Stimulated activated CD8-positive, alpha-beta memory T cell treated with anti-CD3 and anti-CD28 coated beads, Interleukin-15, amount 100 ng/mL, for 48 hours (primary cell): ENCODE data around the gene MCAM.

Source experiments
- DNase-seq, 2 donors: peaks; one replicate each; pipeline ENCODE4 v3.0.0-alpha.2; 2020; ENCODE audit warnings: low read depth in 2 of 2

MCAM gene, protein sequence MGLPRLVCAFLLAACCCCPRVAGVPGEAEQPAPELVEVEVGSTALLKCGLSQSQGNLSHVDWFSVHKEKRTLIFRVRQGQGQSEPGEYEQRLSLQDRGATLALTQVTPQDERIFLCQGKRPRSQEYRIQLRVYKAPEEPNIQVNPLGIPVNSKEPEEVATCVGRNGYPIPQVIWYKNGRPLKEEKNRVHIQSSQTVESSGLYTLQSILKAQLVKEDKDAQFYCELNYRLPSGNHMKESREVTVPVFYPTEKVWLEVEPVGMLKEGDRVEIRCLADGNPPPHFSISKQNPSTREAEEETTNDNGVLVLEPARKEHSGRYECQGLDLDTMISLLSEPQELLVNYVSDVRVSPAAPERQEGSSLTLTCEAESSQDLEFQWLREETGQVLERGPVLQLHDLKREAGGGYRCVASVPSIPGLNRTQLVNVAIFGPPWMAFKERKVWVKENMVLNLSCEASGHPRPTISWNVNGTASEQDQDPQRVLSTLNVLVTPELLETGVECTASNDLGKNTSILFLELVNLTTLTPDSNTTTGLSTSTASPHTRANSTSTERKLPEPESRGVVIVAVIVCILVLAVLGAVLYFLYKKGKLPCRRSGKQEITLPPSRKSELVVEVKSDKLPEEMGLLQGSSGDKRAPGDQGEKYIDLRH

DNA sequence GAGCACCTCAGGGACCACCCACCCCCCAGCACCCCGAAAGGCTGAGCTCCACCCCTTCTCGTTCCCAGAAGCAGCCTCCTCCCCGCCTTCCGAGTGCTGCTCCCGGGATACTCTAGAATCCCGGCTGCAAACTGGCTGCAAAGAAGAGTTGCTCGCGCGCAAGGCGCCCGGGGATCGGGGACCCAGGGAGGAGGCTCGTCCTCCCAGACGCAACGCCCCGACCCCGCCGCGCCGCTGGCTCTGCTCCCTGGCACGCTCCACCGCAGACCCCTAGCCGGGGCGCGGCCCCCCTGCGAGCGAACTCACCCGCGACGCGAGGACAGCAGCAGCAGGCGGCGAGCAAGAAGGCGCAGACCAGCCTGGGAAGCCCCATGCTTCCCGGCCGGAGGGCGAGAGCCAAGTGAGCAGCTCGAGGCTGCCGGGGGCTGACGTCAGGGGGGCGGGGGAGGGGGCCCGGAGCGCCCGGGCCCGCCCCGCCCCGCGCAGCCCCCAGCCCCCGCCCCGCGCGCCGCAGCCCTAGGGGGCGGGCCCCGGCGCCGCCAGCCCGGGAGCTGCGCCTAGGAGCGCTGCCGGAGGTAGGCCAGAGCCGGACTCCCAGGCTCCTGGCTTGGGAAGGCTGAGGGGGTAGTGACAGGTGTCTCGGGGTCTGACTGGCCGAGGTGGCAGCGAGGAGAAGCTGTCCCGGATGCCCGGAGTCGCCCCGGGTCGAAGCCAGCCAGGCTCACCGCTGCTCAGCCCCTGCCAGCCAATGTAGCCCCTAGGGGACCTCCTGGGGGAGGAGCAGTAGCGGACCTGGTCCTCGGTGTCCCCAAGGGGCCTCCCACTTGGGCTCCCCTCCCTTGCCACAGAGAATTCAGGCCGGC, at the start of gene MCAM:
MCAM (minus strand) TSS at position 402 of the 863 bp plus-strand sequence; CDS start at position 373, 29 bp downstream.
- DNase-seq: no peak

DNA sequence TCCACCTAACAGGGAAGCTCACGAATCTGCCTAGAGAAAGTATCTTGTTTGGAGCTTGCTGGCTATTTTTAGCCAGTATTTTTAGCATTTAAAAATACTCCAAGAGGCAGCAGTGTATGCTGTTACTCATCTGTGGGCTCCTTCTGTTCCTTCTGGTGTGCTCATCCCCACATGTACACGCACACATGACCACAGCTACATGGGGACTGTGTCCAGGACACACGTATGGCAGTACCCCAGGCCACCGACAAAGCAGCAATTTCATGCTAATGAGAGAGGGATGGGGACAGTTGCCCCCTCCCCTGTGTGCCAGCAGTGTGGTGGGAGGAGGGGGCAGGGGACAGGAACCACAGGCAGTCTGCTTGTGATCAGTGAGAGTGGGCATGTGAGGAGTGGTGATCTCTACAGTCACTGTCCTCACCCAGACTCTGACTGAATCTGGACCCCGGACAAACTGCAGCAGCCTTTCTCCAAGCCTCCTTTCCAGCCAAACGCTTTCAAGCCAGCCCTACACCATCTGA, 48.2 kb upstream of the MCAM start:
- no peak for DNase-seq

DNA sequence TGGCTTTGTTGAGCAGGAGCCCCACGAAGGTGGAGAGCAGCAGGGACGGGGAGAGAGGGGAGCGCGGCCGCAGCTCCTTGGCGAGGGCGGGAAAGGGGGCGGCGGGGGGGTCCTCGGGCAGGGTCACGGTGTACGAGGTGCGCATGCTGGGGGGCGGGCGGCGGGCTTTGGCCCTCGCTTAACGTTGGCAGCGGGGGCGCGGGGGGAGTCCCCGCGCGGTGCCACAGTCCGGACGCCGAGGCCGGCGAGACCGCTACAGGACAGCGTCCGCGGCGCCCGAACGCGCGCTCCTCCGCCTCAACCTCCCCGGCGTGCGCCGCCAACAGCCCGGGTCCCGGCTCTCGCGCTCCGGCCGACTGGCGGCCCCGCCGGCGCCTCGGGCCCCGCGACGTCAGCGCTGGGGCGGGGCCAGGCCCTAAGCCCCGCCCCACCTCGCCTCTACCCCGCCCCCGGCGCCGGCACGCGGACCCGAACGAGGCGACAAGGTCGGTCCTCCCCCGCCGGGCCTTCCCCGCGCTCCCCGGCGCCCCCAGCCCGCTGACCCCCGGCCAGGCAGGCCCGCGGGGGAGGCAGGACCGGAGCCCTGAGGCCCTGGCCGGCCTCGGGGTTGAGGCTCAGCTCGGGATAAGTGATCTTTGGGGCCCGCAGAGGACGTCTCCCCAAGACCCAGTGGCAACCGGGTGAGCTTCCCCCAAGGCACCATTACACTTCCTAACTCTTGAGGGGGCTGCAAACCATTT, 47.1 kb upstream of the MCAM start:
- DNase-seq: peak; percentile 34 to 39

DNA sequence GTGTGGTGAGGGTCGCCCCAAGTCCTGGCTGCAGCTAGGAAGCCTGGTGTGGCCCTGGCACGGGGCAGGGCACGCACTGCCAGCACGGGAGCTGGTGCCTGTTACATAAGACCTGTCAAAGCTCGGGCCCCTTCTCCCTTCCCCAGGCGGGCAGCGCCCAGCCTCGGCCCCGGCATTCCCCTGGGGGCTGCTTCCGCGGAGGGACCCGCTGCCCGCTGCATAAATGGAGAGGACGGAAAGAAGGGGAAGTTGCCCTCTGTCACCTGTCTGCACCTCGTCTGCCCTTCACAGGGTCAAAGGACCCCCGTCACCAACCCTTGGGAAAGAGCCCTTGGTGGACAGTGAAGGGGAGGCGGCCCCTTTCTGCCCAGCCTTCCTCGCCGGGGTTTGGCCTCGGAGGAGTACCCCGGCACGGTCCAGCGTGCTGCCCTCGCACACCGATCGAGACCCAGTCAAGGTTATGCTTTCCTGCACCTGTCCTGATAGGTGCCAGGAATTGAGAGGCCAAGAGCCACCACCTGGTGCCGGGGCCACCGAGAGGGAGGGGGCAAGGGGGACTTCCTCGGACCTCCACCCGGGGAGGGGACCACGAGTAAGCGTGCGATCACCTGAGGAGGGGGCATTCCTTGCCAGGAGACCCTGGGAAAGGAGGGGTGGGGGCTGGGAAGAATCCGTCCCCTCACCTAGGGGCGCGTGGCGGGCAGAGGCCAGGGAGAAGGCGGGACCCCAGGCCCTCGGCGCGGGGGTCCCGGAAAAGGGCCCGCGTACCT, 46.3 kb upstream of the MCAM start:
- DNase-seq: no peak

DNA sequence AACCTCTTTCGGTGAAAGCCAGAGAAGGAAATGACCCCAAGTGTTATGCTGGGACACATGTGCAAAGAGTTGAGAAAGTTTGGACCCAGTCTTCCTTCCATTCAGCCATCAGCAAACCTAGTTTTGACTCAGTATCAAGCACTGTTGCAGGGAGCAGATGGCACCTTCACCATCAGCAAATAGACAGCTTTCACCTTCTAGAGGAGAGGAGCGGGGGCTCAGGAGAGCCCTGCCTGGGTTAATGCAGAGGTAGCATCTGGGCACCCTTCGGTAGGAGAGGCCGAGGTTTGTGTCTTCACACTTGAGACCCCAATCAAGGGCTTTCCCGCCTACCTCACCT, 45.8 kb upstream of the MCAM start:
- DNase-seq: no peak

DNA sequence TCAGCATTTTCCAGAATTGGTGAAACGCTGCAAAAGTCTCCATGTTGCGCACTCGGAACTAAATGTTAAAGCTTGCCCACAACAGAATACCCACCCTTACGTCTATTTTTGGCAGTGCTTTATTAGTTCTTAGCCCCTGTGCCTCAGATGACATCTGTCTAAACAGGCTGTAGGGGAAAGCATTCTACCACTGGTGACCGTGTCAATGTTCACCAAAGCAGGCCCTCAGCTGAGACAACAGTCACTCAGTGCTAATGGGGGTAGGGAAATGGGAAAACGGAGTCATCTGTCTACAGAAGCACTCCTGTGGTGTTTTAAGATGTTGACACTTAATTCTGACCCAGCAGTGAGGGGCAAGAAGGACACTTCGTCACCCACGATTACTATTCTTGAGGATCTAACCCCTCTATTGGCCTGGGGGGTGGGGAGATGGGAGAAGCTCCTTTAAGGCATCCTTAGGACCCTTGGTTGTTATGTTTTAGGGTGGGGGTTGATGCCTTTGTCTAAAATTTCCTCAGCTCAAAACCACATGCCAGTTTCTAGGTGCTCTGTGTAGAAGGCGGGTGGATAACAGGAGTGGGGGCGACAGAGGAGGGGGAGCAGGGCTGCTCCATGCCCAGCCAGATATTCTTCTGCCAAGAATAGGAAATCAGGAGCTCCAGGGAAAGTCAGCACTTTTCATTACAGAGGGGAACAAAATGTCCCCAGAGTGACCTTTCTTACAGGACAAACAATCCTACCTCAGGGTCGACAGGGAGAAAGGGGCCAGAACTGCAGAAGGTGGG, 45.2 kb upstream of the MCAM start:
- DNase-seq: no peak

DNA sequence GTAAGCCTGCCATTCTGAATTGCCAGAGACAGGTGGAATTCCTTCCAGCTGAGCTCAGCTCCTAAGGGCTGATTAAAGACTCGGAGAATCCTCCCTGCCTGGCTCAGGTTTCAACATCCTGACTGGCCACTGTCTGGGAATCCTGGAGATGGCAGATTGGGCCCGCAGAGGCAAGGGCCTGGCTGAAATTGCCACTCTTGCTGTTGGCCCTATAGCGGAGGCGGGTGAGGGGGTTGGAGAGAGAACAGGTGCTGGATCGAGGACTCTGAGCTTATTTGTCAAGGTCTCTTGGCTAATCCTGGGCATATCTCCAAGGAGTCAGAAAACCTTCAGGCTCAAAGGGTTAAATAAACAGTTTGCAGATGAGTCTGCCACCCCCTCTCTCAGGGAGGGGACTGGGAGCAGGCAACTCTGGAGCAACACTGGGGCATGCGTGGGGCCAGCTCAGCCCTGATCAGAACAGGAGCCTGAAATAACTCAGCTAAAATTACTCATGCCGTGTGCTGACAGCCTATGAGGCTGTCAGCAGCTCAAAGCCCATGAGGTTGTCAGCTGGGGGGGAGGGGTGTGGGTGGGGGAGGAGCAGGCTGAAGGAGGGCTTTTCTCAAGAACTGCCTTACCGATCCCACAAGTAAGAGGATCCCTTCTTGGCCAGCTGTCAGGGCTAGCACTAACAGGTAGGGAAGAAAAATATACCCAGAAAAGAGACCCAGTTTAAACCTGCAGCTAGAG, 44.3 kb upstream of the MCAM start:
- peak in 1 of 2 donors; percentile 70 for DNase-seq

DNA sequence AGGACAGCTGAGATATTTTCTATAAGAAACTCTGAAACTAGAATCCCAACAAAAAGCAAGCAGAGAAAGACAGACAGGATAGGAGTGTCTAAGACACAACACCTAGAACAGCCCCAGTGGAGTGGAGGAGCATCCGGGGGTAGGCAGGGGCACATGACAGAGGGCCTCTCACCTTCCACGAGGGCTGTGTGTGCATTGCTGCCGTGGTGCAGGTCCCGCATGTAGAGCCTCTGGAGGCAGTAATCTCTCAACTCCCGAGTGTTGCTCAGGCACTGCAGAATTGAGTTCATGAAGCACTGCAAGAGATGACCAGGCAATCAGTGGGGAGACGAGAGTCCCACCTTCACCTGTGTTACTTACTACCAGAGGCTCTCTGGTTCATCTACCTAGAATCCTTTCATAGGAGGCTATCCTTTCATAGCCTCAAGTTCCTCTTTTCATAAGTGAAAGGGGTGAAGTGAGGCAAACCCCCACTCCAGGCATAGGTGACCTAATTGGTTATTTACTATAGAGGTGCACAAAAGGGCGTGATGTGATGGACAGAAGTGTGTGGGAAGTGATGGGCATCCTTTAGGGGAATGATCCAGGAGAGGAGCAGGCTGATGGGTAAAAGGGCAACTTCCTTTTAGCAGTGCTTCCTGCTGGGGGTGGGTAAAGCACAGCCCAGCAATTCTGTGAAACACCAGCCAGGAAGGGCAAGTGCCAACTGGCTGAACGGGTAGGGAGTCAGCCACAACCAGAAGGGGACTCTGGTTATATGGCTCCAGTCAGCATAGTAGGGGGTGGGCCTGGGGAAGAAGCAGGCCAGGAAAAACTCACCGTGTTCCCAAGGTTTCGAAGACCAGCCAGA, 42.7 kb upstream of the MCAM start:
- DNase-seq: no peak

DNA sequence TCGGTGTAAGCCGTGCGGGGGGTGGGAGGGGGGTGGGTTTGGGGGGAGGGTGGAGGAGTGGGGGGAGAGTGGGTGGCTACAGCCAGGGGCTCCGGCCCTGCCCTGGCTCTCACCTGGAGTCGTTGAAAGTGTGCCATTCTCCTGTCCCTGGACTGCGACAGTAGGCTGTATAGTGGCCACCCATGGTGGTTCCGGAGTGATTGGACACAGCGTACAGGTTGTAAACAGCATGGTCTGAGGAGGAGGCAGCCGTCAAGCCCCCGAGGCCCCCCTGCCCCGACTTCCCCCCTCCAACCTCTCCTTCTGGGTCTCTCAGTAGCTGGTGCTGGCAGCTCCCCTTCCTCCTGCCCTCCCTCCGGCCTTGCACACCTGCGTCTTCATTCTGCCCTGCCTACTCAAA, 40.1 kb upstream of the MCAM start:
- no peak for DNase-seq

DNA sequence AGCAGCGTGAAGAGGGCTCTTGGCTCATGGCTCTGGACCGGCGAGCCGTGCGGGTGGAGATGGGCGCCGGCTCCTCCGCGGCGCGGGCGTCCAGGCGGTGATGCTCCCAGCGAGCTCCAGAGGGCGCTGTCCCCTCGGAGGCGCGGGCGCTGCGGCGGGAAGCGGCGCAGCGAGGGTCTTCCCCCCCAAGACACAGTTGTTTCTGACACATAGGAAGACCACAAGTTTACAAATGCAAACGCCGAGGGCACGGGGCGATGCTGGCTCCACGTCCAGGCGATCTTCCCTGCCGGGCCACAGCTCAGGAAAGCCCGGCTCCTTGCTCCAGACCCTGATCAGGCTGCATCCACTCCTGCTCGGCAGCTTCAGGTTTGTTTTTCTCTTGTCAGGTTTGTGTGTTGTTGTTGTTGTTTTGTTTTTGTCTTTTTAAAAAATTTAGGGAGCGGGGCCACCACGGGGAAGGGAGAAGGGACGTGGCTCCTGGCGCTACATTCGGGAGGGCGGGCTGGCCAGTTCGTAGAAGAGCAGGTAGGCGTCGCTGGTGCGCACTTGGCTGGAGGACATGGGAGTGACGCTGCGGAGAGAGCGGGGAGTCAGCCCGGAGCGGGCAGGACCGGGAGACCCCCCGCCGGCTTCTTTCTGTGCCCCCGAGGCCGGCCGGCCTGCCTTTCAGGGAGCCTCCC, 39.6 kb upstream of the MCAM start:
- peak; percentile 38 to 56 for DNase-seq

DNA sequence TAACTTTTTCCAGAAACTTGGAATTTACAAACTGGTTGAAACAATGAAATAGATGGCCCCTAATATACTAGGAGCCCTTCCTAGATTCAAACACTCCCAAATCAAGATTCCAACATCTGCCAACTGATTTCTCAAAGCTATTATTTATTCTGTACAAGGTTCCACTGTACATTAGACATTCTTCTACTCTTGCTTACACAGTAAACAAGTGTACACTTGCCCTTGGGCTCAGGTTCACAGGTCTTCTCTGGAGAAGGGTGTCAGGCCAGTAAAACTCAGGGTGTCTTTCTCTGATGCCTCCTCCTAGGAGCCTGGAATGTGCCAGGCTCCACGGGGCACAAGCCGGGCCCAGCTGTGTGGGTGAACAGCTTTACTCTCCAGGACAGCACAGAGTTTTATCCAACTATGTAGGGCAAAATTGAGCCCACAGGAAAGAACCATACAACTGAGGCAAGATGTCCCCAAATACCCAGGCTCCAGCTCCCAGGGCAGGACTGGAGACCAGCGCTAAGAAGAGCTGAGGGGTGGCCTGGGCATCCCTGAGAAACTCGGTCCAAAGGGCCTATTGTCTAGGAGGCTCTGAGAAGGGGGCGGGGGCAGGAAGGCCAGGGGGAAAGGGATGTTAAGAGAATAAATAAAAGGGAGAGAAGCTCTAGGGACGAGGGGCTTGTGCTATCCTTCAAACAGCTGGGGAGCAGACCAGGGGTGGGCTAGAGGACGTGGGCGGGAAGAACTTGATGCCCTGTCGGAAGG, 38.3 kb upstream of the MCAM start:
- no peak for DNase-seq

DNA sequence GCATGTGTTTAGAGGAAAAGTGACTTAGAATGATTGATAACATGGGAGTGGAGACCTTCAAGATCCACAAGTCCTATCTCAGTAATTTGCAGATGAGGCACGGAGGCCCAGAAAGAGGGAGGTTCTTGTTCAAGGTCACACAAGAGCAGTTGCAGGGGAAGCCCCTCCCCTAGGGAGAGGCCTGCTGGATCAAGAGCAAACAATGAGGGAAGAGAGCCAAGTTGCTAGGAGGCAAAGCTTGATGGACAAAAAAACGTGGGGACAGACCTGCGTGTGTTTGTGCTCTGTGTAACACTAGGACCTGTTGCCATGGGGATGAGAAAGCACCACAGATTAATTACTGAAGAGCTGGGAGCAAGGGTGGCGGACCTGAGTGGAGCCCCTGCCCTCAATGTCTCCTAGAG, 35.9 kb upstream of the MCAM start:
- DNase-seq: no peak

DNA sequence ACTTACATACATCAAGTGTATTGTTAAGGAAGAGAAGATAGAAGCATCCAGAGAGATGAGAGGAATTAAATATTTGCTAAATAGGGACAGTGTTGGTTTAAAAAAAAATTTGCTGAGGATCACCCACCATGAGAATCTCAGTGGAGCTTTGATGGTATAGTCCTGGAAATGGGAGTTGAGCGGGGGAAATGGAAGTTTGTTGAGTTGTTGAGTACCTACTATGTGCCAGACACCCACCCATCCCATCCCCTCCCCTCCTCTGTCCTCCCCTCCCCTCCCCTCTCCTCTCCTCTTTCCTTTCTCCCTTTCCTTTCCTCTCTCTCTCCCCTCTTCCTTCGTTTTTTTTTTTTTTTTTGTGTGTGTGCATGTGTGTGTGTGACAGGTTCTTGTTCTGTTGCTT, 34.3 kb upstream of the MCAM start:
- no peak for DNase-seq

DNA sequence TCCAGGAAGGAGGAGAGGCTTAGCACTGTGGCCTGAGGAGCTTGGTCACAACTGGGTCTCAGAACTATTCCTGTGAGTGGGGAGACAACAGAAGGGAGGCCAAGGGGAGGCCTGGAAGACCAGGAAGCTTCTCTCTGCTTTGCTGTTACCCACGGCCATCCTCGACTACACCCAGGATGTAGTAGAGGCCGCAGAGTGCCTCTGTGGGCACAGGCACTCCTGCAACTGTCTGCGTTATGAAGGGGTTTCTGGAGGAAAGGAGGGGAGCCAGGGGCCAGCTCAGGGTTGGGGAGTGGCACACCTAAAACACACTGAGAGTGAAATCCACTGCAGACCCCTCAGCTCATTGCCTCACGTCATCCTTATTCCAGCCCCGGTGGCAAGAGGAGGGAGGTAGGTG, 33.4 kb upstream of the MCAM start:
- no peak for DNase-seq

DNA sequence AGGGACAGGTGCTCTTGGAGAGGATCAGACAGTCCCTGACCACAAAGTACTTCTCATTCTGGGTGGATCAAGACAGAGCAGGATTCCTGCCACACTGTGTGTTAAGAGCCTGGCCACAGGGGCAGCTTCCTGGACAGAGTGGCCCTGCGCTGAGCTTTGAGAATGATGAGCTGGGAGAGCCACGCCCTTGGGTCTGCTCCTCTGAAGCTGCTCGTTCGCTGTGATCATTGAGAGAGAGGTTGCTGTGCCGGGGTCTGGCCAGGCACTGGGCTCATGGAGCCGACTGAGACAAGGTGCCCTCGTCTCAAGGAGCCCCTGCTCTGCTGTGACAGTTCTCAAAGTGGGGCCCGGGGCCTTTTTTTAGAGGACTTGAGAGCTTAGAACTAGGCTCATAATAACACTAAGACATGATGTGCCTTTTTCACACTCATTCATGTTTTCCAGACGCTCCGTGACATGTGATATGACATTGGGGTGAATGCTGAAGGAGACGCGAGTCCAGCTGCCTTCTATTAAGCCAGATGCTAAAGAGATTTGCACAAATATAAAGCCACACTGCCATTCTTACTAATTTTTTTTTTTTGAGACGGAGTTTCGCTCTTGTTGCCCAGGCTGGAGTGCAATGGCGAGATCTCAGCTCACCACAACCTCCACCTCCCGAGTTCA, 31.1 kb upstream of the MCAM start:
- no peak for DNase-seq

DNA sequence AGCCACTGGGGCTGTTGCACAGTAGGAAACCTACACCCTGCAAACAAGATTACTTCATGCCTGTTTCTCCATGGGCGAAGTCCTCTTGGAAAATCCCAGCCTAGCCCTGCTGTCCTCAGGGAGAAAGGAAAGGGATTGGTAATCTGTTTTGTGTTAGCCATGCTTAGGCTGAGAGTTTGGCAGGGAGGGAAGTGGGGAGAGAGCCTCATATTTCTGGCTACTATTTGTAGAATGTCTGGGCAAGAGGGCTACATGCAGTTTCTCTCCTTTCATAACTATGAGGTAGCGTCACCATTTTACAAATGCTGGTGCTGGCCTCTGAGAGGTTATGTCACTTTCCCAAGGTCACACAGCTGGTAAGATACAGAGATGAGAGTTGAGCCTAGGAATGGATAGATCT, 30.3 kb upstream of the MCAM start:
- DNase-seq: no peak

DNA sequence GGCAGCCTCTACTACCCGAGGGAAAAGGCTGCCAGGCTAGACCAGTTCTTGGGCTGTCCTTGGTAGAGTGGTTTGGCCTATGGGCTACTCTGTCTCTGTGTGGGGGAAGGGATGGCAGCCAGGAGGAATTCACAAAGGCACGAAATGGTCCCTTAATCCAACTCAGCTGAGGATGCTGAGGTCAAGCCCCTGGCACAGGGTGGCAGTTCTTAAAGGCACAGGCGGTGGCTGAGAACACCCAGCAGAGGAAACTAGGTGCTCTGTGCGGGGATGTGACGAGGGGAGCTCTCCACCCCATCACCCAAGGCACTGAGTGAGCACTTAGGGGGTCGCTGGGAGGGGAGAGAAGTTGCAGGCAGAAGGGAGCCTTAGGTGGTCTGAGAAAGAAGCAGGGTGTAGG, 29.7 kb upstream of the MCAM start, which contains the start of gene MFRP:
MFRP (minus strand) TSS at position 101 of the 400 bp plus-strand sequence. CDS start 192 bp downstream, outside the sequence.
- no peak for DNase-seq
